ENCODE results near the gene KCNE3. TPM values are rescaled to one million over a fixed set of nuclear protein-coding genes. Genes with fewer than 3 reads are reported as not detected.
A peak's percentile ranks its signal among the peaks of the same experiment; 100 is the strongest.

KCNE3 gene
- total and polyA plus RNA-seq, 9 of the 15 experiments (the other 6 are each of a cell fraction or from before 2014, with no cell fraction given), result 1.6 to 8.7 (median 6.2) TPM

- peak; percentile 46; the same call in 1 of the 2 replicates for TF ChIP-seq MGA (IDR thresholded peaks at IDR 0.05)
- peak; percentile 45; the same call in 1 of the 2 replicates for TF ChIP-seq EGR1 (conservative IDR thresholded peaks at IDR 0.05)
- TF ChIP-seq DNMT1 (IDR thresholded peaks at IDR 0.05), result no peak
- TF ChIP-seq HMG20B (CRISPR knock-in tag; IDR thresholded peaks at IDR 0.05), result no peak
- TF ChIP-seq ZNF354B (CRISPR knock-in tag; IDR thresholded peaks at IDR 0.05), result no peak
- TF ChIP-seq RHOXF2B (CRISPR knock-in tag; conservative IDR thresholded peaks at IDR 0.05), result no peak
- no peak for TF ChIP-seq NFE2L1 (tag; IDR thresholded peaks at IDR 0.05; ENCODE audit: borderline replicate concordance, low read depth)
- no peak for TF ChIP-seq ZNF184 (CRISPR knock-in tag; IDR thresholded peaks at IDR 0.05)
- peak; percentile 55 for TF ChIP-seq RBFOX2 (IDR thresholded peaks at IDR 0.05; ENCODE audit: low read depth, low read length)
- no peak for TF ChIP-seq MNT (conservative IDR thresholded peaks at IDR 0.05)
- no peak for TF ChIP-seq MTA2 (IDR thresholded peaks at IDR 0.05; ENCODE audit: low read depth)
- no peak for TF ChIP-seq ILK (tag; IDR thresholded peaks at IDR 0.05; ENCODE audit: borderline replicate concordance, low read depth)
These were observed at the start of gene KCNE3 (continued) for GRCh38 chr11:74466916-74467885.
